HepG2 (cell line): Measurements from ENCODE around the gene PYGL. TPM values are rescaled to one million over a fixed set of nuclear protein-coding genes. Genes with fewer than 3 reads are reported as not detected.

Experiments used
- AGO1 ChIP-seq: fragments of 200-400 bp; formaldehyde crosslinking; IDR thresholded peaks from 2 replicates; pipeline ENCODE4 v1.6.1; 2017; ENCODE audit warnings: mild to moderate bottlenecking, low read depth, low read length, moderate library complexity; ENCODE audit not compliant: poor library complexity, severe bottlenecking
- ATRX ChIP-seq: sonication (generic); formaldehyde crosslinking; IDR thresholded peaks from 2 replicates; pipeline ENCODE4 v1.4.0; 2020; ENCODE audit warnings: missing genetic modification reagents, borderline replicate concordance
- ESRRA ChIP-seq: sonication (generic); formaldehyde crosslinking; IDR thresholded peaks from 2 replicates; pipeline ENCODE4 v1.5.1; 2020; ENCODE audit warnings: mild to moderate bottlenecking, low read depth, missing genetic modification reagents
- EZH2 ChIP-seq: conservative IDR thresholded peaks from 2 replicates; pipeline ENCODE4 v1.6.1; 2012; ENCODE audit warnings: mild to moderate bottlenecking, low read depth, low read length, moderate library complexity
- FOXJ3 ChIP-seq: sonication (generic); formaldehyde crosslinking; IDR thresholded peaks from 2 replicates; pipeline ENCODE4 v1.4.0; 2020; ENCODE audit warnings: missing genetic modification reagents, mild to moderate bottlenecking, borderline replicate concordance
- HES4 ChIP-seq: sonication (generic); formaldehyde crosslinking; IDR thresholded peaks from 2 replicates; pipeline ENCODE4 v1.9.0; 2021; ENCODE audit warnings: mild to moderate bottlenecking, missing genetic modification reagents, borderline replicate concordance
- PHB2 ChIP-seq: fragments of 450-650 bp; IDR thresholded peaks from 2 replicates; pipeline ENCODE4 v1.6.1; 2018; ENCODE audit not compliant: partially characterized antibody
- PHF5A ChIP-seq: IDR thresholded peaks from one replicate; pipeline ENCODE4 v1.6.1; 2018; ENCODE audit warnings: low read depth, missing genetic modification reagents; ENCODE audit not compliant: unreplicated experiment
- RXRB ChIP-seq: IDR thresholded peaks from 2 replicates; pipeline ENCODE4 v1.6.1; 2016; ENCODE audit warnings: borderline replicate concordance, missing genetic modification reagents, missing compliant biosample characterization
- SAFB2 ChIP-seq: sonication (generic); formaldehyde crosslinking; IDR thresholded peaks from 2 replicates; pipeline ENCODE4 v1.5.1; 2020; ENCODE audit warnings: missing genetic modification reagents, low read depth, mild to moderate bottlenecking, borderline replicate concordance
- SMC3 ChIP-seq: IDR thresholded peaks from 2 replicates; pipeline ENCODE4 v1.6.1; 2011; ENCODE audit warnings: low read length, improper control_type of control experiment
- ZBTB46 ChIP-seq: sonication (generic); formaldehyde crosslinking; IDR thresholded peaks from 2 replicates; pipeline ENCODE4 v1.4.0; 2020; ENCODE audit warnings: mild to moderate bottlenecking, missing genetic modification reagents, borderline replicate concordance
- ZKSCAN1 ChIP-seq: fragments of 150-350 bp; IDR thresholded peaks from 2 replicates; pipeline ENCODE4 v1.6.1; 2014; ENCODE audit warnings: low read length
- ZNF230 ChIP-seq: sonication (generic); formaldehyde crosslinking; IDR thresholded peaks from 2 replicates; pipeline ENCODE4 v1.4.0; 2020; ENCODE audit warnings: mild to moderate bottlenecking, missing genetic modification reagents
- ZNF251 ChIP-seq: sonication (generic); formaldehyde crosslinking; IDR thresholded peaks from 2 replicates; pipeline ENCODE4 v1.9.0; 2021; ENCODE audit warnings: mild to moderate bottlenecking, missing genetic modification reagents
- ZNF30 ChIP-seq: sonication (generic); formaldehyde crosslinking; IDR thresholded peaks from 2 replicates; pipeline ENCODE4 v1.5.0; 2020; ENCODE audit warnings: mild to moderate bottlenecking, missing genetic modification reagents
- ZNF501 ChIP-seq: sonication (generic); formaldehyde crosslinking; IDR thresholded peaks from 2 replicates; pipeline ENCODE4 v1.5.1; 2020; ENCODE audit warnings: mild to moderate bottlenecking, moderate library complexity, missing genetic modification reagents
- ZNF839 ChIP-seq: sonication (generic); formaldehyde crosslinking; IDR thresholded peaks from 2 replicates; pipeline ENCODE4 v1.4.0; 2020; ENCODE audit warnings: missing genetic modification reagents, mild to moderate bottlenecking, borderline replicate concordance
- ZSCAN9 ChIP-seq: IDR thresholded peaks from 2 replicates; pipeline ENCODE4 v1.6.1; 2016; ENCODE audit warnings: borderline replicate concordance
- polyA plus RNA-seq, 8 experiments: library from polyadenylated mRNA; depleted of rRNA in 3 of 8; stranded (reverse) in 7 of 8; unstranded in 1 of 8; fragments of >200 nt; fragmentation: Illumina TruSeq in 4 of 8; extraction: Trizol in 4 of 8; gene quantifications; 2 replicates each; pipeline versions ENCODE4 v1.2.1 to v1.2.3, GENCODE V29; 2011 to 2016; ENCODE audit warnings: low read depth in 4 of 8, missing spikeins in 1 of 8, mixed read lengths in 1 of 8; ENCODE audit not compliant: insufficient read depth in 1 of 8
- total RNA-seq, 5 experiments: library from RNA; depleted of rRNA; stranded (reverse); fragments of >200 nt; fragmentation: Illumina TruSeq; extraction: Trizol; gene quantifications; 2 replicates each; pipeline ENCODE4 v1.2.3, GENCODE V29; 2016; ENCODE audit warnings: low read depth in 1 of 5
- TF ChIP-seq, protein P1 (sequence below): sonication (generic); formaldehyde crosslinking; conservative IDR thresholded peaks from 2 replicates; pipeline ENCODE4 v1.4.0; 2020; ENCODE audit warnings: missing genetic modification reagents
- TF ChIP-seq, protein P2 (sequence below): sonication (generic); formaldehyde crosslinking; IDR thresholded peaks from 2 replicates; pipeline ENCODE4 v1.8.1; 2023; ENCODE audit warnings: mild to moderate bottlenecking, missing genetic modification reagents
- TF ChIP-seq, protein P3 (sequence below): conservative IDR thresholded peaks from 2 replicates; pipeline ENCODE4 v1.6.1; 2018; ENCODE audit warnings: missing genetic modification reagents
- TF ChIP-seq, protein P4 (sequence below): IDR thresholded peaks from 2 replicates; pipeline ENCODE4 v1.6.1; 2016; ENCODE audit warnings: missing biosample characterization, missing genetic modification reagents, low read depth

PYGL gene
- total and polyA plus RNA-seq, 2 of the 13 experiments (the other 11 are each of a cell fraction or from before 2014, with no cell fraction given), result 98.4 to 110 TPM

DNA sequence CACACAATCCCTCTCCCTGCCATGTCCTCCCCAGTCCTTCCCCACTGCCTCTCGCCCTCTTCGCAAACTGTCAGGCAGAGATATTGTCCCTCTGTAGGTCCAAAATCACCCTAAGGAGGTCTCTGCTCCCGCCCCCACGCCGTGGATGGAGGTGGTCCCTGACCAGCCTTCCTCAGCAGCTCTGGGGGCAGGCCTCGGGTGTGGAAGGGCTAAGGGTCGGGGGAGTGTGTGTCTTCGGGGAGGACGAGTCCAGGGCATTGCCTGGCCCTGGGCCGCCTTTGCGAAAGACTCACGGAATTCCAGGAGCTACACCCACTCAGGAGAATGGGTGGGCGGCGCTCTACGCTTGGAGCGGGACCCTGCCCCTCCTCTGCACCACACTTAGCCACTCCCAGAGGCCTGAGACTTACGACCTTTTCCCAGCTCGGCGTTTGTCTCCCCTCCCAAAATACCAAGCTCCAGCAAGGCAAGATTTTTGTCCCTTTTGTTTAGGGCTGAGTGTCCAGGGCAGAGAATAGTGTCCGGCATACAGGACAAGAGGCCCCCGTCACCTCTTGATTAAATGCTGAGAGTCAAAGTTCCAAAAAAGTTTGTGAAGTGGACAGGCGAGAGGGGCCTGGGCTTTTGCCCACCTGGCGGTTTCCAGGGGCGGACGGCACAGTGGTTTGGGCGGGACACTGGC is 881 bp downstream of the PYGL start (continued):
- TF ChIP-seq EZH2, result no peak
- no peak for TF ChIP-seq SMC3
- TF ChIP-seq ZNF251 (CRISPR knock-in tag), result no peak
- no peak for TF ChIP-seq ZNF30
- no peak for TF ChIP-seq ZNF501 (CRISPR knock-in tag)
- TF ChIP-seq PHB2, result no peak
- TF ChIP-seq SAFB2, result 0 out of 2 replicates have a peak, but pooled peaks have one; percentile 57
- TF ChIP-seq ATRX (CRISPR knock-in tag), result no peak
- no peak for TF ChIP-seq HES4
- 0 out of 2 replicates have a peak, but pooled peaks have one; percentile 13 for TF ChIP-seq FOXJ3 (CRISPR knock-in tag)
- TF ChIP-seq, protein P1, sequence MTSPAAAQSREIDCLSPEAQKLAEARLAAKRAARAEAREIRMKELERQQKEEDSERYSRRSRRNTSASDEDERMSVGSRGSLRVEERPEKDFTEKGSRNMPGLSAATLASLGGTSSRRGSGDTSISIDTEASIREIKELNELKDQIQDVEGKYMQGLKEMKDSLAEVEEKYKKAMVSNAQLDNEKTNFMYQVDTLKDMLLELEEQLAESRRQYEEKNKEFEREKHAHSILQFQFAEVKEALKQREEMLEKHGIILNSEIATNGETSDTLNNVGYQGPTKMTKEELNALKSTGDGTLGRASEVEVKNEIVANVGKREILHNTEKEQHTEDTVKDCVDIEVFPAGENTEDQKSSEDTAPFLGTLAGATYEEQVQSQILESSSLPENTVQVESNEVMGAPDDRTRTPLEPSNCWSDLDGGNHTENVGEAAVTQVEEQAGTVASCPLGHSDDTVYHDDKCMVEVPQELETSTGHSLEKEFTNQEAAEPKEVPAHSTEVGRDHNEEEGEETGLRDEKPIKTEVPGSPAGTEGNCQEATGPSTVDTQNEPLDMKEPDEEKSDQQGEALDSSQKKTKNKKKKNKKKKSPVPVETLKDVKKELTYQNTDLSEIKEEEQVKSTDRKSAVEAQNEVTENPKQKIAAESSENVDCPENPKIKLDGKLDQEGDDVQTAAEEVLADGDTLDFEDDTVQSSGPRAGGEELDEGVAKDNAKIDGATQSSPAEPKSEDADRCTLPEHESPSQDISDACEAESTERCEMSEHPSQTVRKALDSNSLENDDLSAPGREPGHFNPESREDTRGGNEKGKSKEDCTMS (CRISPR knock-in tag), result no peak
- no peak for TF ChIP-seq ESRRA
- no peak for TF ChIP-seq ZSCAN9
- TF ChIP-seq ZNF230 (CRISPR knock-in tag), result no peak
- TF ChIP-seq, protein P2, sequence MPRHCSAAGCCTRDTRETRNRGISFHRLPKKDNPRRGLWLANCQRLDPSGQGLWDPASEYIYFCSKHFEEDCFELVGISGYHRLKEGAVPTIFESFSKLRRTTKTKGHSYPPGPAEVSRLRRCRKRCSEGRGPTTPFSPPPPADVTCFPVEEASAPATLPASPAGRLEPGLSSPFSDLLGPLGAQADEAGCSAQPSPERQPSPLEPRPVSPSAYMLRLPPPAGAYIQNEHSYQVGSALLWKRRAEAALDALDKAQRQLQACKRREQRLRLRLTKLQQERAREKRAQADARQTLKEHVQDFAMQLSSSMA (CRISPR knock-in tag), result no peak
- TF ChIP-seq RXRB (CRISPR knock-in tag), result no peak
- no peak for TF ChIP-seq ZNF839
- TF ChIP-seq PHF5A (CRISPR knock-in tag), result no peak
- TF ChIP-seq, protein P3, sequence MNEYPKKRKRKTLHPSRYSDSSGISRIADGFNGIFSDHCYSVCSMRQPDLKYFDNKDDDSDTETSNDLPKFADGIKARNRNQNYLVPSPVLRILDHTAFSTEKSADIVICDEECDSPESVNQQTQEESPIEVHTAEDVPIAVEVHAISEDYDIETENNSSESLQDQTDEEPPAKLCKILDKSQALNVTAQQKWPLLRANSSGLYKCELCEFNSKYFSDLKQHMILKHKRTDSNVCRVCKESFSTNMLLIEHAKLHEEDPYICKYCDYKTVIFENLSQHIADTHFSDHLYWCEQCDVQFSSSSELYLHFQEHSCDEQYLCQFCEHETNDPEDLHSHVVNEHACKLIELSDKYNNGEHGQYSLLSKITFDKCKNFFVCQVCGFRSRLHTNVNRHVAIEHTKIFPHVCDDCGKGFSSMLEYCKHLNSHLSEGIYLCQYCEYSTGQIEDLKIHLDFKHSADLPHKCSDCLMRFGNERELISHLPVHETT (CRISPR knock-in tag), result no peak
- TF ChIP-seq ZBTB46, result no peak
- no peak for TF ChIP-seq AGO1
- no peak for TF ChIP-seq ZKSCAN1
- TF ChIP-seq, protein P4, sequence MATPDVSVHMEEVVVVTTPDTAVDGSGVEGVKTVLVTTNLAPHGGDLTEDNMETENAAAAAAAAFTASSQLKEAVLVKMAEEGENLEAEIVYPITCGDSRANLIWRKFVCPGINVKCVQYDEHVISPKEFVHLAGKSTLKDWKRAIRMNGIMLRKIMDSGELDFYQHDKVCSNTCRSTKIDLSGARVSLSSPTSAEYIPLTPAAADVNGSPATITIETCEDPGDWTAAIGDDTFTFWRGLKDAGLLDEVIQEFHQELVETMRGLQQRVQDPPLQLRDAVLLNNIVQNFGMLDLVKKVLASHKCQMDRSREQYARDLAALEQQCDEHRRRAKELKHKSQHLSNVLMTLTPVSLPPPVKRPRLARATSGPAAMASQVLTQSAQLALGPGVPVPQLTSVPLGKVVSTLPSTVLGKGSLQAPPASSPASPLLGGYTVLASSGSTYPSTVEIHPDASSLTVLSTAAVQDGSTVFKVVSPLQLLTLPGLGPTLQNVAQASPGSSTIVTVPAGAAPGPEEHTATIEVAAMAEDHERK (CRISPR knock-in tag), result no peak
